SHP77 (cell line): ENCODE data around the gene TUFM.
"Not testable (repeated sequence)": the region's sequence is repeated elsewhere in the genome, so short reads cannot be mapped to it uniquely, and the experiment has no call there.

ENCODE experiments used
- DNase-seq, 2 experiments: peaks; one replicate each; lab custom pipeline; 2025; lab: John Stamatoyannopoulos, UW

TUFM gene

DNA sequence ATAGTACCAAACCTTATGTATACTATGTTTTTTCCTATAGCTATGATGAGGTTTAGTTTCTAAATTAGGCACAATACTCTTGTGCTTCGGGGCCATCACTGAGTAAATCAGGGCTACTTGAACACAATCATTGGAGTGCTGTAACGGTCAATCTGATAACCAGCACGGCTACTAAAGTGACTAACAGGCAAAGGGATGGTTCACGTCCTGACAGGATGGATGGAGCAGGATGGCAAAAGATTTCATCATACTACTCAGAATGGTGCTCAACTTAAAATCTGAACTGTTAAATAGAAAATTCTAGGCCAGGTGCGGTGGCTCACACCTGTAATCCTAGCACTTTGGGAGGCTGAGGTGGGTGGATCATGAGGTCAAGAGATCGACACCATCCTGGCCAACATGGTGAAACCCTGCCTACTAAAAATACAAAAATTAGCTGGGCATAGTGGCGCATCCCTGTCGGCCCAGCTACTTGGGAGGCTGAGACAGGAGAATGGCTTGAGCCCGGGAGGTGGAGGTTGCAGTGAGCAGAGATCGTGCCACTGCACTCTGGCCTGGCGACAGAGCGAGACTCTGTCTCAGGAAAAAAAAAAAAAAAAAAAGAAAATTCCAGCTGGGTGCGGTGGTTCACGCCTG, 7.0 kb downstream of the TUFM start:
- DNase-seq, result no peak

- DNase-seq, result no peak
Observed at GRCh38 chr16:28838558-28838918, 7.6 kb downstream of the TUFM start.

- DNase-seq, result no peak
Observed at GRCh38 chr16:28837672-28838557, 8.2 kb downstream of the TUFM start.

- no peak for DNase-seq
Observed at GRCh38 chr16:28836761-28837064, 9.4 kb downstream of the TUFM start.

DNA sequence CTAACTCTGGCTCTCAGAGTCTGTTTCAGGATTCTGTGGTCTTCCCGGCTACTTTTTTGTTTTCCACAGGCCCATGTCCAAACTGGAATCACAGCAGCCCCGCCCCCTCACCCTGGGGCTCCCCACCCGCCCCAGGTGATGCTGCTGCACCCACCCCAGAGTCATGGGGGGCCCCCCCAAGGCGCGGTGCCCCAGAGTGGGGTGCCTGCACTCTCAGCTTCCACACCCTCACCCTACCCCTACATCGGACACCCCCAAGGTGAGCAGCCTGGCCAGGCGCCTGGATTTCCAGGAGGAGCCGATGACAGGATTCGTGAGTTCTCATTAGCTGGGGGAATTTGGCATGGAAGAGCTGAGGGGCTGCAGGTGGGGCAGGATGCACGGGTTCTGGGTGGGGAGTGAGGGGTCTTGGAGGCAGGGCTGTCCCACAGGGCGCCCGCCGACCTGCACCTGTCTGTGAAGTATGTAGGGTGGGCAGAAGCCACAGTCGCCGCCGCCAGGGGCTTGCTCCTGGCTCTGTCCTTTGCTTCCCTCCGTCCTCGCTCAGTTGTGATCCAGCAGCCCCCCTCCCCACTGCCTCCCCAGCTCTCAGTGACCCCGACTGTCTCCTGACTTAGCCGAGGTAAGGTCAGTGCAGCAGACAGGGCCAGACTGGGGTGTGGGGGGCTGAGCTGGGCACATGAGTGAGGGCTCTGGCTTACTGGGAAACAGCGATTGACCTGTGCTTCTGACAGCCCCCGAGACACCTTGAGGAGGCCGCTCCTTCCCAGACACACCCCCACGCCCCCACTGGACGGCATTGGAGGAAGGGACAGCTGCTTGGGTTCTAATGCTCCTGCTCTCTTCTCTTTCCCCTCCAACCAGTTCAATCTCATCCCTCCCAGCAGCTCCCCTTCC, 10.0 kb downstream of the TUFM start:
- no peak for DNase-seq

GRCh38 chr16:28834873-28835863, 11.0 kb downstream of the TUFM start:
- no peak for DNase-seq

GRCh38 chr16:28834349-28834748, 11.8 kb downstream of the TUFM start:
- DNase-seq, result no peak

- DNase-seq, result no peak
Observed at GRCh38 chr16:28830531-28830930, 15.6 kb downstream of the TUFM start.

- DNase-seq, result no peak
Observed at GRCh38 chr16:28829747-28830146, 16.4 kb downstream of the TUFM start.

- no peak for DNase-seq
Observed at GRCh38 chr16:28826141-28826540, 20.0 kb downstream of the TUFM start.

DNA sequence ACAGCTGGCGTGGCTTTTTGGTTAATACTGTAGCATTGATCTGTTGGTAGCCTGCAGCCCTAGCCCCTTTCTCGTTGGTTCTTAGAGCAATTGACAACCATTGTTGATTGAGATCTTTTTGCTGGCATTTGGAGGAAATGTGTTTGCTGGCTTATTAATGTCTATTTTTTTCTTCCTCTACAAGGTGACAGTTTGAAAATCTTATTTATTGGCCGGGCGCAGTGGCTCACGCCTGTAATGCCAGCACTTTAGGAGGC, 21.5 kb downstream of the TUFM start:
- DNase-seq, result no peak

- DNase-seq, result peak; percentile 97 to 99
Observed at GRCh38 chr16:28823873-28824716, 22.1 kb downstream of the TUFM start.

DNA sequence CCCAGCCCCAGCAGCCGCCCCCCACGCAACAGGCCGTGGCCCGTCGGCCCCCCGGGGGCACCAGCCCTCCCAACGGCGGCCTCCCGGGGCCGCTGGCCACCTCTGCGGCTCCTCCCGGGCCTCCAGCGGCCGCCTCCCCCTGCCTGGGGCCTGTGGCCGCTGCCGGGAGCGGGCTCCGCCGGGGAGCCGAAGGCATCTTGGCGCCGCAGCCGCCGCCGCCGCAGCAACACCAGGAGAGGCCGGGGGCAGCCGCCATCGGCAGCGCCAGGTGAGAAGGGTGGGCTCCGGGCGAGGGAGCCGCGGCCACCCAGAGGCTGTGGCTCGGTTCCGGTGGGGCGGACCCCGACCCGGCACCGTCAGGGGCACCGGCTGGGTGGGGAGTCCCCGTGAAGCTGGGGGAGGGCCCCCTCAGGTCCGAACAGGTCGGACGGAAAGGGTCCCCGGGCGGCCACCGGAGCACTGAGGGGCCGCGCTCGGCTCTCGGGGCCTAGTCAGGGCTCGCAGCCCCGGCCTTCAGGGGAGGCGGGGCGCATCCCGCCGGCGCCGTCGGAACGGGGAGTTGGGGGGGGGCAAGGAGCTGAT, 22.8 kb downstream of the TUFM start:
- DNase-seq, result no peak

DNA sequence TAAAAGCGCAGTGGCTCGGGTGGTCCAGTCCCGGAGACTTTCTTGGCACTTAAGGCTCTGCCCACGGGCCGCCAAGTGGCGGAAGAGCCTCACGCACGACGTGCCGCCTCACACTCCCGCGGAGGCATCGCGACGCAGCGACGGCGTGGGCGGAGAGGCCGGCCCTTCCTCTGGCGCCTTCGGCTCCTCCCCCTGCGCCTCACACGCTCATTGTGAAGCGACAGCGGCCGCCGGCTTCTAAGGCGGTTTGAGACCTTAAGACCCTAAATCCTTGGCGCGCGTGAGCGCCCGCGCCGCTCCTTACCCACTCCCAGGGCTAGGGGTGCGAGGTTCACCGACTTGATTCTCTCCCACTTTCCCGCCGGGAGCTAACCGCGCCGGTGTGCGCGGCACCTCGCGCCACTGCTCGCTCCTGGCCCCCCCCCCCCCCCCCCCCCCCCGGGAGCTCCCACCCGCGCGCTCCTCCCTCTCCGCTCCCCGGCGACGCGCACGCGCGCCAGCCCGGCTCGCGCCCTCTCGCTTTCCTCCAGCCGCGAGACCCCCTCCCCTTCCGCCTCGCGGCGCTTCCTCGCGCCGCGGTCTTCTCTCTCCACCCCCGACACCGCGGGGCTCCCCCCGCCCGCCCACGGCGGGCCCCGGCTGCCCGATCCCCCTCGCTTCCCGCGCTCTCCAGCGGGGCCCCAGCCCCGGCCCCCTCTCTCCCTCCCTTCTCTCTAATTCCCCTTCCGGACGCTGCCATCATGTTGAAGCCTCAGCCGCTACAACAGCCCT, 23.4 kb downstream of the TUFM start, which contains the start of gene ATXN2L:
Gene ATXN2L (plus strand): TSS at position 480 of the 771 bp plus-strand sequence. CDS start 261 bp downstream, at position 741.
- peak; percentile 82 to 92 for DNase-seq

GRCh38 chr16:28821874-28822519, 24.2 kb downstream of the TUFM start:
- DNase-seq, result no peak

GRCh38 chr16:28820546-28820945, 25.6 kb downstream of the TUFM start:
- not testable (repeated sequence) for DNase-seq

- no peak for DNase-seq
Observed at GRCh38 chr16:28820016-28820415, 26.1 kb downstream of the TUFM start.

- not testable (repeated sequence) for DNase-seq
Observed at GRCh38 chr16:28807445-28808120, 38.6 kb downstream of the TUFM start.
